NT2/D1 (cell line): ENCODE results near the gene USE1.

Experiments used
- DNase-seq: peaks from one replicate; pipeline ENCODE4 v3.0.0-alpha.2; 2011; ENCODE audit warnings: low read depth, low spot score
- H3K27me3 ChIP-seq: 2 replicates; pipeline ENCODE4 v1.6.0; 2011; ENCODE audit warnings: mild to moderate bottlenecking; ENCODE audit not compliant: insufficient read length, insufficient read depth
- H3K36me3 ChIP-seq: 2 replicates; pipeline ENCODE4 v1.6.1; 2011; ENCODE audit warnings: mild to moderate bottlenecking, low read length, mixed read lengths; ENCODE audit not compliant: insufficient read depth, insufficient read length
- H3K4me1 ChIP-seq: 2 replicates; pipeline ENCODE4 v1.5.1; 2011; ENCODE audit not compliant: insufficient read depth, insufficient read length
- H3K4me3 ChIP-seq: 2 replicates; pipeline ENCODE4 v1.5.1; 2011; ENCODE audit warnings: low read depth; ENCODE audit not compliant: insufficient read length
- H3K9ac ChIP-seq: 2 replicates; pipeline ENCODE4 v1.6.0; 2011; ENCODE audit warnings: low read depth; ENCODE audit not compliant: insufficient read length
- H3K9me3 ChIP-seq: 2 replicates; pipeline ENCODE4 v1.5.1; 2011; ENCODE audit warnings: mild to moderate bottlenecking, low read length; ENCODE audit not compliant: insufficient read depth
- SUZ12 ChIP-seq: IDR thresholded peaks from 2 replicates; pipeline ENCODE4 v1.6.1; 2011; ENCODE audit not compliant: insufficient read length, insufficient read depth; ENCODE audit errors: extremely low read depth
- YY1 ChIP-seq: IDR thresholded peaks from 2 replicates; pipeline ENCODE4 v1.6.1; 2011; ENCODE audit not compliant: insufficient read length, insufficient read depth
- ZNF274 ChIP-seq: IDR thresholded peaks from 2 replicates; pipeline ENCODE4 v1.6.1; 2011; ENCODE audit warnings: mild to moderate bottlenecking, low read depth, low read length

The USE1 gene

DNA sequence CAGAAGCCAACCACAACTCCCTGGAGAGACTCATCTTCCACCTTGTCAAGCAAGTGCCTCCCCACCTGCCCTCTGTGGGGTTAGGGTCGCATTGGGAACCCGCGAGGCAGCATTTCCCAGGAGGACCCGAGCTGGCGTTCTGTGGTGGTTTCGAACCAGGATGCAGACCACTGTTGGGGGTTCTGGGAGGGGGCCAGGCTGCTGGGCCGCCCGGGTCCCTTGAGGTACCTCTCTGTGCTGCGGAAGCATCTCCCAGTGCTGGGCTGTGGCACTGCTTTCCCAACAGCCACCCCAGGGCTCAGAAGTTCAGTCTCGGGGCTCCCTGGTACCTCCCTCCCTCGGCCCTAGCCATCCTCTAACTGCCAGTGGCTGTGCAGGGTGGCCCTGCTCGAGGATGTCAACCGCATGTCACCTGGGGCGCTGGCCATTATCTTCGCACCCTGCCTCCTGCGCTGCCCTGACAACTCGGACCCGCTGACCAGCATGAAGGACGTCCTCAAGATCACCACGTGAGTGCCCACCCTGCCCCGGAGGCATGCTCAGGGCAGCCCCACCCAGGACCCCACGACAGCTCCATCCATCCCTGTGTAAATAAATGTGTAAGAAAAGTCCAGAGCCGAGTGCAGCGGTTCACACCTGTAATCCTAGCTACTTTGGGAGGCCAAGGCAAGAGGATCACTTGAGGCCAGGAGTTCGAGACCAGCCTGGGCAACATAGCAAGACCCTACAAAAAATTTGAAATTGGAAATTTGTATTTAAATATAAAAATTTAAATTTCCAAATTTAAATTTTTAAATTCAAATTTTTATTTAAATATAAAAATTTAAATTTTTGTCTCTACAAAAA is 8.2 kb upstream of the USE1 start:
- no peak for DNase-seq
- peaks cover 77% of the 10 kb centered on the region for H3K36me3 ChIP-seq
- H3K27me3 ChIP-seq: no peaks in the 10 kb centered on the region
- H3K4me3 ChIP-seq: no peak overlapping the region
- no peak for TF ChIP-seq YY1
- no peak for TF ChIP-seq SUZ12
- no peak for TF ChIP-seq ZNF274
- H3K9ac ChIP-seq: no peak overlapping the region
- H3K9me3 ChIP-seq: no peaks in the 10 kb centered on the region
- peaks cover 22% of the 10 kb centered on the region for H3K4me1 ChIP-seq

DNA sequence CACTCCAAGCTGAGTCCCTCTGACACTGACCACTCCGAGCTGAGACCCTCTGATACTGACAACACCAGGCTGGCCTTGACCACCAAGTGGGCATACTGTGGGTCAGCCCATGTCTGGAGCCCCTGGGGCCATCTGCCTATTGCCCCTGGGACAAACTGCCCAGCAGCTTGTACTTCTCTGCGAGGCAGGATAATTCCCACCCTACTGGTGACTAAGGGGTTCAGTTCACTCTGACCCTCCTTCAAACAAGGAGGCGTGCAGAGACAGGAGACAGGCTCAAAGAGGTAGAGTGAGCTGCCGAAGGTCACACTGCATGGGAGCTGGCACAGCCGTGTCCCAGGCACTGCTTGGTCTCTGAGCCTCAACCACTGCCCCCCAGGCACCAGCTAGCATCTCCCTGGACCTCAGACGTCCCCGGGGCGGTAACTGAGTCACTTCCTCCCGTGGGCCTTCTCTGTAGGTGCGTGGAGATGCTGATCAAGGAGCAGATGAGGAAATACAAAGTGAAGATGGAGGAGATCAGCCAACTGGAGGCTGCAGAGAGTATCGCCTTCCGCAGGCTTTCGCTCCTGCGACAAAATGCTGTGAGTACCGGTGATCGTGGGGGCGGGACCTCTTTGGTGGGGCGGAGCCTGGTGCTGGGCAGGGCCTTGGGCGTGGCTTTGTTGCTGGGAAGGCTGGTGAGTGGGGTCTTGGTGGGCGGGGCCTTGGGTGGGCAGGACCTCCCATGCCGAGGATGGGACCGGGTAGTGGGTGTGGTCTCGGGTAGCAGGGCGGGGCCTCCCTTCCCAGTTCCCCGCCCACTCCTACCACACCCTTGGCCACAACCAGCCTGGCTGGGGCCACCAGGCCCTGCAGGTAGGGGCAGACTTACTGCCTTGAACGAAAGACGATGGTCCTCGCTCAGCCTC is 5.8 kb upstream of the USE1 start:
- Histone ChIP-seq H3K9me3 (no peaks in the 10 kb centered on the region), H3K9ac (peak overlapping the region; percentile 72), H3K4me1 (peaks cover 22% of the 10 kb centered on the region), H3K36me3 (peaks cover 73% of the 10 kb centered on the region), H3K4me3 (no peak overlapping the region), H3K27me3 (no peaks in the 10 kb centered on the region)
- peak; percentile 89 for DNase-seq
- TF ChIP-seq YY1 (no peak), SUZ12 (no peak), ZNF274 (no peak)

DNA sequence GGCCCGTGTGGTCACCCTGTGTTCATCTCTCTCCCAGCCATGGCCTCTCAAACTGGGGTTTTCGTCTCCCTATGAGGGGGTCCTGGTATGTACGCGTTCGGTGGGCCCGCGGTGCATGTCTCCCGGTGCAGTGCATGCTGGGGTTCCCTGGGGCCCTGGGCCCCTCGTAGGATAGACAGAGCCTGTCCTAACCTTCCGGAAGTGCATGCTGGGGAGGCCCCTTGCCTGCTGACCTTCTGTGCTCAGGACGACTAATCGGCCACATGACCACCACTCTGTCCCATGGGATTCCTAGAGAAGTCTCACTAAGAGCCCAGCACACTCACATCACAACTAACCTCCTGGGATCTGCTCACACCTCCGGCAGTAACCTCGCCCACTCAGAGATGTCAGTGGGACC is 4.9 kb upstream of the USE1 start:
- Histone ChIP-seq H3K27me3 (no peaks in the 10 kb centered on the region), H3K9me3 (no peaks in the 10 kb centered on the region), H3K36me3 (peaks cover 69% of the 10 kb centered on the region), H3K4me3 (no peak overlapping the region), H3K4me1 (peaks cover 20% of the 10 kb centered on the region), H3K9ac (no peak overlapping the region)
- no peak for TF ChIP-seq SUZ12
- no peak for TF ChIP-seq YY1
- no peak for TF ChIP-seq ZNF274
- DNase-seq: no peak

DNA sequence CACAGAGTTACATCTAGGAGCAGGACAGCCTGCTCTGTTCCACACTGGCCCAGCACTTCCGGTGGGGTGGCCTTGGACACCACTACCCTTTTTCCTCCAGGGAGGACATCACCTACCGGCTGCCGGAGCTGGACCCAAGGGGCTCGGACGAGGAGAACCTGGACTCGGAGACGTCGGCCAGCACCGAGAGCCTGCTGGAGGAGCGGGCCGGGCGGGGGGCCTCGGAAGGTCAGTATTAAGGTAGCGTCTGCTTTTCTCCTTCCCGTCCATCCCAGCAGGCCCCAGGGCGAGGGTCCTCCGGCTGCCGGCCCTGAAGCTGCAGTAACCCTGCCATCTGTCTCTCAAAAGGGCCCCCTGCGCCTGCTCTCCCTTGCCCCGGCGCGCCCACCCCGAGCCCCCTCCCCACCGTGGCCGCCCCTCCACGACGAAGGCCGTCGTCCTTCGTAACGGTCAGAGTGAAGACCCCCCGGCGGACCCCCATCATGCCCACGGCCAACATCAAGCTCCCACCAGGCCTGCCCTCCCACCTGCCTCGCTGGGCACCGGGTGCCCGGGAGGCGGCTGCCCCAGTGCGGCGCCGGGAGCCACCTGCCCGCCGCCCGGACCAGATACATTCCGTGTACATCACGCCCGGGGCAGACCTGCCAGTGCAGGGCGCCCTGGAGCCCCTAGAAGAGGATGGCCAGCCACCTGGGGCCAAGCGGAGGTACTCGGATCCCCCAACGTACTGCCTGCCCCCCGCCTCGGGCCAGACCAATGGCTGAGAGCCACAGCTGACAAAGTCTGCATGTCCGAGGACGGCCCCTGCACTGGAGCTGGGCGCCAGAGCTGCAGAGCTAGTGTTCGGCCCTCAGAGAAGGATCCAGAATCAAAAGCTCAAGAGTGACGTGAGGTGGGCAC is 3.4 kb upstream of the USE1 start:
- peaks cover 21% of the 10 kb centered on the region for H3K4me1 ChIP-seq
- peak overlapping the region; percentile 13 for H3K9ac ChIP-seq
- no peak for DNase-seq
- H3K4me3 ChIP-seq: no peak overlapping the region
- H3K27me3 ChIP-seq: no peaks in the 10 kb centered on the region
- H3K36me3 ChIP-seq: peaks cover 61% of the 10 kb centered on the region
- TF ChIP-seq ZNF274 (no peak), YY1 (no peak), SUZ12 (no peak)
- H3K9me3 ChIP-seq: no peaks in the 10 kb centered on the region

DNA sequence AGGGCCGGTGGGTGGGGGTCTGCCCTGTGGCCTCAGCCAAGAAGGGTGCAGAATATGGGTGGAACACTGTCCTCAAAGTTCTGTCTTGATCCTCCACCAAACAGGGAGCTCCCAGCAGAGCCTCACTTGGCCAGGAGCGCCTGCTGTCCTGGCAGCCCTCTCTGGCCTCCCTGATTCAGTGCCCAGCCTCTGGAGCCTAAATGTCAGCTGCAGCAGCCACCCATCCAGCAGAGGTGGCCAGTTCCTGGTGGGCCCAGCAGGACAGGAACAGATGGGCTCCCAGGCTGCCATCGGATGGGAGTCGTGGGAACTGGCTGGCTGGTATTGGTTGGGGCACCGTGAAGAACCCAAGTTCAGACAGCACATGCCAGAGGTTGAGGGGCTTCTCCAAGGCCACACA is 1.8 kb upstream of the USE1 start:
- no peaks in the 10 kb centered on the region for H3K9me3 ChIP-seq
- no peak for TF ChIP-seq SUZ12
- H3K4me3 ChIP-seq: no peak overlapping the region
- no peaks in the 10 kb centered on the region for H3K27me3 ChIP-seq
- no peak for DNase-seq
- peaks cover 21% of the 10 kb centered on the region for H3K4me1 ChIP-seq
- peaks cover 71% of the 10 kb centered on the region for H3K36me3 ChIP-seq
- no peak overlapping the region for H3K9ac ChIP-seq

DNA sequence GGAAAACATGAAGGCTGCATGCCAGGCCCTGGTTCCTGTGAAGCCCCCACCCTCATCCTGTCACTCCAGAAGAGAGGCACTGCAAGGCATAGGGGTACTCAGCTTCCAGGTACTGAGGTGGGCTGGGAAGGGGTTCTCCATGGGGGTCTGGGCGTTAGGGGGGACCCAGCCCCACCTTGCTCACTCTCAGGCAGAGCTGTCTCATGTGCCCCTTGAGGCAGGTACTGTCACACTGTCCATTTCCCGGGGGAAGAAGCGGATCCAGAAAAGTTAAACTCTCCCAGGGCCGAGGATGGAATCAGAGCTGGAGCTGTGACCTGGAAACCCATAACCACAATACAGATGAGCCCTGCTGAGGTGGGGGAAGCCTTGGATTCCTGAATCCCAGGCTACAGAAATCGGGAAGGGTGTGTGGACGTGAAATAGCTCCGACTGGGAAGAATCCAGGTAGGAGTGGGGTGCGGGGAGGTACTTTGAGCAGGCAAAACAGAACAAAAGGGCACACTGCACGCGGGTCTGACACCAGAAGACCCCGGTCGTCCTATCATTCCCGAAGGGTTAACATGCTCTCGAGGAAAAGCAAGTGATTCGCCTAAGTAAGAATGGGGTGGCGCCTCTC is 540 bp upstream of the USE1 start:
- DNase-seq: no peak
- H3K27me3 ChIP-seq: no peaks in the 10 kb centered on the region
- no peaks in the 10 kb centered on the region for H3K9me3 ChIP-seq
- peak overlapping the region; percentile 95 for H3K9ac ChIP-seq
- peaks cover 11% of the 10 kb centered on the region for H3K4me1 ChIP-seq
- H3K36me3 ChIP-seq: peaks cover 67% of the 10 kb centered on the region
- TF ChIP-seq YY1 (no peak), SUZ12 (no peak), ZNF274 (no peak)
- peak overlapping the region; percentile 73 for H3K4me3 ChIP-seq
